ENCODE measurements around the gene VPS13C. TPM values are rescaled to one million over a fixed set of nuclear protein-coding genes. Genes with fewer than 3 reads are reported as not detected.

Gene VPS13C
- total RNA-seq, 1 donor from 2014 or later = 100 TPM

GRCh38 chr15:61830536-61831330, 229.5 kb downstream of the VPS13C start:
- no peaks in the 10 kb centered on the region for H3K36me3 ChIP-seq
- H3K4me3 ChIP-seq = no peak overlapping the region
- DNase-seq (no peak), ATAC-seq (no peak)
- no peaks in the 10 kb centered on the region for H3K9me3 ChIP-seq
- H3K27me3 ChIP-seq (ENCODE audit: low read depth) = peaks cover 10% of the 10 kb centered on the region
- H3K27ac ChIP-seq = no peak overlapping the region
- intact Hi-C loops (cut with DNase I) = no loop called here
- TF ChIP-seq CTCF (IDR thresholded peaks at IDR 0.05) = no peak
- H3K4me1 ChIP-seq = peaks cover 6% of the 10 kb centered on the region

- TF ChIP-seq CTCF (IDR thresholded peaks at IDR 0.05) = no peak
- Histone ChIP-seq H3K9me3 (no peaks in the 10 kb centered on the region), H3K4me1 (no peaks in the 10 kb centered on the region), H3K36me3 (no peaks in the 10 kb centered on the region), H3K27me3 (ENCODE audit: low read depth) (peaks cover 1% of the 10 kb centered on the region), H3K4me3 (no peak overlapping the region), H3K27ac (no peak overlapping the region)
- ATAC-seq = no peak
- DNase-seq = no peak
- intact Hi-C loops (cut with DNase I) = no loop called here
These were observed 230.7 kb downstream of the VPS13C start for GRCh38 chr15:61829514-61829889.

- Histone ChIP-seq H3K27ac (no peak overlapping the region), H3K4me1 (no peaks in the 10 kb centered on the region), H3K27me3 (ENCODE audit: low read depth) (no peaks in the 10 kb centered on the region), H3K36me3 (no peaks in the 10 kb centered on the region), H3K9me3 (no peaks in the 10 kb centered on the region), H3K4me3 (no peak overlapping the region)
- intact Hi-C loops (cut with DNase I) = no loop called here
- TF ChIP-seq CTCF (IDR thresholded peaks at IDR 0.05) = no peak
- no peak for ATAC-seq
- no peak for DNase-seq
These were observed 231.3 kb downstream of the VPS13C start for GRCh38 chr15:61828860-61829513.

GRCh38 chr15:61828008-61828407, 232.2 kb downstream of the VPS13C start:
- no peaks in the 10 kb centered on the region for H3K27me3 ChIP-seq (ENCODE audit: low read depth)
- DNase-seq (no peak), ATAC-seq (no peak)
- no peak for TF ChIP-seq CTCF (IDR thresholded peaks at IDR 0.05)
- no peaks in the 10 kb centered on the region for H3K4me1 ChIP-seq
- H3K36me3 ChIP-seq = no peaks in the 10 kb centered on the region
- H3K27ac ChIP-seq = no peak overlapping the region
- intact Hi-C loops (cut with DNase I) = no loop called here
- no peaks in the 10 kb centered on the region for H3K9me3 ChIP-seq
- no peak overlapping the region for H3K4me3 ChIP-seq

- no peak for ATAC-seq
- Histone ChIP-seq H3K4me1 (no peaks in the 10 kb centered on the region), H3K36me3 (no peaks in the 10 kb centered on the region), H3K4me3 (no peak overlapping the region), H3K27ac (no peak overlapping the region), H3K9me3 (no peaks in the 10 kb centered on the region), H3K27me3 (ENCODE audit: low read depth) (no peaks in the 10 kb centered on the region)
- intact Hi-C loops (cut with DNase I) = no loop called here
- no peak for TF ChIP-seq CTCF (IDR thresholded peaks at IDR 0.05)
- DNase-seq = no peak
These were observed 233.1 kb downstream of the VPS13C start for GRCh38 chr15:61827131-61827530.

All from lower lobe of right lung (tissue), 2 donors.